KMS-11 (cell line): Measurements from ENCODE around the gene MRPS33.

Experiments
- H2AFZ ChIP-seq: fragments of 200-600 bp; sonication (generic); 2 replicates; pipeline ENCODE4 v1.6.1; 2016; ENCODE audit warnings: antibody characterized with exemption, mixed run types, low read depth
- H3K27ac ChIP-seq: fragments of 200-600 bp; sonication (generic); 2 replicates; pipeline ENCODE4 v1.6.1; 2016; ENCODE audit warnings: mild to moderate bottlenecking, mixed run types
- H3K27me3 ChIP-seq: fragments of 200-600 bp; sonication (generic); 2 replicates; pipeline ENCODE4 v1.6.1; 2017; ENCODE audit warnings: mild to moderate bottlenecking, low read depth, mixed run types, moderate library complexity; ENCODE audit not compliant: insufficient read depth
- H3K36me3 ChIP-seq: fragments of 200-600 bp; sonication (generic); 2 replicates; pipeline ENCODE4 v1.6.1; 2017; ENCODE audit warnings: mild to moderate bottlenecking, mixed run types; ENCODE audit not compliant: insufficient read depth
- H3K4me1 ChIP-seq: fragments of 200-600 bp; sonication (generic); 2 replicates; pipeline ENCODE4 v1.6.1; 2016; ENCODE audit warnings: mild to moderate bottlenecking, low read depth, mixed run types; ENCODE audit not compliant: poor library complexity, severe bottlenecking
- H3K4me2 ChIP-seq: fragments of 200-600 bp; sonication (generic); 2 replicates; pipeline ENCODE4 v1.7.0; 2016; ENCODE audit warnings: mild to moderate bottlenecking, mixed run types
- H3K4me3 ChIP-seq: fragments of 200-600 bp; sonication (generic); IDR thresholded peaks from 2 replicates; pipeline ENCODE4 v1.6.1; 2017; ENCODE audit warnings: low read depth, low read length, mixed read lengths; ENCODE audit not compliant: insufficient read depth
- H3K79me2 ChIP-seq: fragments of 200-600 bp; sonication (generic); 2 replicates; pipeline ENCODE4 v1.6.1; 2016; ENCODE audit warnings: low read depth, mixed run types; ENCODE audit not compliant: insufficient read depth
- H3K9ac ChIP-seq: fragments of 200-600 bp; sonication (generic); 2 replicates; pipeline ENCODE4 v1.6.1; 2016; ENCODE audit warnings: mild to moderate bottlenecking, mixed run types
- H4K20me1 ChIP-seq: fragments of 200-600 bp; sonication (generic); 2 replicates; pipeline ENCODE4 v1.6.1; 2016; ENCODE audit warnings: mild to moderate bottlenecking, mixed run types; ENCODE audit not compliant: insufficient read depth
- TF ChIP-seq, protein P1 (sequence below): fragments of 200-600 bp; sonication (generic); conservative IDR thresholded peaks from 2 replicates; pipeline ENCODE4 v1.6.1; 2017; ENCODE audit warnings: low read depth, mild to moderate bottlenecking, antibody characterized with exemption, low read length, moderate library complexity, mixed read lengths

MRPS33 gene

DNA sequence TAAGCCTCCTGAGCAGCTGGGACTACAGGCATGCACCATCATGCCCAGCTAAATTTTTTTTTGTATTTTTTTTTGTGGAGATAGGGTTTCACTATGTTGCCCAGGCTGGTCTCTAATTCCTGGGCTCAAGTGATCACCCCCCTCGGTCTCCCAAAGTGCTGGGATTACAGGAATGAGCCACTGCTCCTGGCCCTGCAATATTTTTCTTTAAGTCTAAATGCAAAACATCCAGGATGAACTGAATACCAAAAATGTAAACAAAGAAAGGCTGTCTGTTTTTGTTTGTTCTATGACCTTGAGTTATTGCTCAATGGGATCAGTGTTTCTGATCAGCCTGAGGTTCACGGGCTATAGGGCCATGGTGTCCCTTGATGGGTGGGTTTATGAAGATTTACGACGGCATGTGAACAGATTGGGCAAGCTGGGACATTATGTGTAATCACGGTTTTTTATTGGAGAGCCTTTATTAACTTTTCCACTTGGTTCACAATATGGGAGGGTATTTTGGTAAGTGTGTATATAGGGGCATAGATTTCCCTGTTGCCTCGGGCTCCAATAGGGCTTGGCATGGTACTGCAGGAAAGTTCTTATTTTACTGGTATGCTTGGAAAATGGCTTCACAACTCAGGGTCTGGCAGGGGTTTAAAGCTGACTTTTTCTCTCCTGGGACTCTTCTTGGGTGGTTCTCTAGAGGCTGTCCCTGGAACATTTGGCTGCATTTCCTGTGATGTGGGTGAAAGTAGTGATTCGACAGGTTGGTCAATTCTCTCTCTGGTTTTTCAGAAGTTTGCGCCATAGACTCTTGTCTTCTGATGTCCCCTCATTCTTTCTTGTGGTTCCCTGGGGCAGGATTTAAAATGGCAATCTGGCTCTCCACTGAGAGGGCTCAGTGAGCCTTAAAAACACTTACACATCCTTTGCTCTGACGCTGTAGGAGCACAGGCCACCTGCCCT, 41.6 kb downstream of the MRPS33 start:
- H3K79me2 ChIP-seq, result no peaks in the 10 kb centered on the region
- H3K27me3 ChIP-seq, result no peaks in the 10 kb centered on the region
- H3K9ac ChIP-seq, result no peak overlapping the region
- H3K4me2 ChIP-seq, result no peak overlapping the region
- no peaks in the 10 kb centered on the region for H3K36me3 ChIP-seq
- no peak overlapping the region for H3K4me3 ChIP-seq
- no peaks in the 10 kb centered on the region for H4K20me1 ChIP-seq
- TF ChIP-seq, protein P1, sequence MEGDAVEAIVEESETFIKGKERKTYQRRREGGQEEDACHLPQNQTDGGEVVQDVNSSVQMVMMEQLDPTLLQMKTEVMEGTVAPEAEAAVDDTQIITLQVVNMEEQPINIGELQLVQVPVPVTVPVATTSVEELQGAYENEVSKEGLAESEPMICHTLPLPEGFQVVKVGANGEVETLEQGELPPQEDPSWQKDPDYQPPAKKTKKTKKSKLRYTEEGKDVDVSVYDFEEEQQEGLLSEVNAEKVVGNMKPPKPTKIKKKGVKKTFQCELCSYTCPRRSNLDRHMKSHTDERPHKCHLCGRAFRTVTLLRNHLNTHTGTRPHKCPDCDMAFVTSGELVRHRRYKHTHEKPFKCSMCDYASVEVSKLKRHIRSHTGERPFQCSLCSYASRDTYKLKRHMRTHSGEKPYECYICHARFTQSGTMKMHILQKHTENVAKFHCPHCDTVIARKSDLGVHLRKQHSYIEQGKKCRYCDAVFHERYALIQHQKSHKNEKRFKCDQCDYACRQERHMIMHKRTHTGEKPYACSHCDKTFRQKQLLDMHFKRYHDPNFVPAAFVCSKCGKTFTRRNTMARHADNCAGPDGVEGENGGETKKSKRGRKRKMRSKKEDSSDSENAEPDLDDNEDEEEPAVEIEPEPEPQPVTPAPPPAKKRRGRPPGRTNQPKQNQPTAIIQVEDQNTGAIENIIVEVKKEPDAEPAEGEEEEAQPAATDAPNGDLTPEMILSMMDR, result no peak
- H3K4me1 ChIP-seq, result no peaks in the 10 kb centered on the region
- no peak overlapping the region for H3K27ac ChIP-seq
- H2AFZ ChIP-seq, result no peak overlapping the region

GRCh38 chr7:140972344-140972743, 42.4 kb downstream of the MRPS33 start:
- H3K27me3 ChIP-seq, result no peaks in the 10 kb centered on the region
- TF ChIP-seq, protein P1, result no peak
- H3K79me2 ChIP-seq, result no peaks in the 10 kb centered on the region
- H3K27ac ChIP-seq, result no peak overlapping the region
- H3K4me3 ChIP-seq, result no peak overlapping the region
- H3K4me2 ChIP-seq, result no peak overlapping the region
- H3K36me3 ChIP-seq, result no peaks in the 10 kb centered on the region
- H3K9ac ChIP-seq, result no peak overlapping the region
- H2AFZ ChIP-seq, result no peak overlapping the region
- no peaks in the 10 kb centered on the region for H3K4me1 ChIP-seq
- H4K20me1 ChIP-seq, result no peaks in the 10 kb centered on the region

- Histone ChIP-seq H3K4me3 (no peak overlapping the region), H4K20me1 (no peaks in the 10 kb centered on the region), H3K4me1 (no peaks in the 10 kb centered on the region), H3K27me3 (no peaks in the 10 kb centered on the region), H3K36me3 (no peaks in the 10 kb centered on the region), H3K4me2 (no peak overlapping the region), H3K79me2 (no peaks in the 10 kb centered on the region), H2AFZ (no peak overlapping the region), H3K27ac (no peak overlapping the region), H3K9ac (no peak overlapping the region)
- TF ChIP-seq, protein P1, result no peak
Measured at GRCh38 chr7:140967438-140967837, 47.3 kb downstream of the MRPS33 start.

GRCh38 chr7:140966561-140967233, 48.1 kb downstream of the MRPS33 start:
- Histone ChIP-seq H3K9ac (no peak overlapping the region), H4K20me1 (no peaks in the 10 kb centered on the region), H3K36me3 (no peaks in the 10 kb centered on the region), H2AFZ (no peak overlapping the region), H3K4me1 (no peaks in the 10 kb centered on the region), H3K27ac (no peak overlapping the region), H3K4me3 (no peak overlapping the region), H3K4me2 (no peak overlapping the region), H3K79me2 (no peaks in the 10 kb centered on the region), H3K27me3 (no peaks in the 10 kb centered on the region)
- TF ChIP-seq, protein P1, result no peak
